ENCODE results near the gene KRT10. TPM values are rescaled to one million over a fixed set of nuclear protein-coding genes. Genes with fewer than 3 reads are reported as not detected.

KRT10 gene
- total RNA-seq, 1 donor from 2014 or later: 60.2 TPM

DNA sequence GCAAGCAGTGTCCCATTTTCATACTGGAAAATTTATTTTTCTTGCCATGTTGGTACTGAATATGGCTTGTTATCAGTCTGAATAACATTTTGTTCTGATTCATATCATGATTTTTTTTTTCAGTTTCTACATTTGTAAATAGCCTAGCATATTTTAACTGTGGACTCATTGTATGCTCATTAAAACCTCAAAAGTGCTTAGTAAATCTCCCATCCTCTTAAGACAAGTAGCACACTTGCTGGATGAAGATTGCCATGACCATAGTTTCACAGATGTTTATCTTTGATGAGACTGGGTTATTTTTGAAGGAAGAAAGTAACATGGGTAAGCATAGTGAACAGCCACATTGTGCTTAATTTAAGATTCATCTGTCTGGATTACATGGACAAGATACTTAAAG lies 878 bp downstream of the KRT10 start:
- H3K9me3 Mint-ChIP-seq: no peaks in the 10 kb centered on the region
- H3K36me3 Mint-ChIP-seq: peaks cover 33% of the 10 kb centered on the region
- H3K27me3 Mint-ChIP-seq: no peaks in the 10 kb centered on the region
- DNase-seq (ENCODE audit: extremely low spot score, unreplicated experiment): no peak
- H3K27ac Mint-ChIP-seq: no peak overlapping the region
- no peak overlapping the region for H3K4me3 Mint-ChIP-seq
- TF ChIP-seq, protein P1, sequence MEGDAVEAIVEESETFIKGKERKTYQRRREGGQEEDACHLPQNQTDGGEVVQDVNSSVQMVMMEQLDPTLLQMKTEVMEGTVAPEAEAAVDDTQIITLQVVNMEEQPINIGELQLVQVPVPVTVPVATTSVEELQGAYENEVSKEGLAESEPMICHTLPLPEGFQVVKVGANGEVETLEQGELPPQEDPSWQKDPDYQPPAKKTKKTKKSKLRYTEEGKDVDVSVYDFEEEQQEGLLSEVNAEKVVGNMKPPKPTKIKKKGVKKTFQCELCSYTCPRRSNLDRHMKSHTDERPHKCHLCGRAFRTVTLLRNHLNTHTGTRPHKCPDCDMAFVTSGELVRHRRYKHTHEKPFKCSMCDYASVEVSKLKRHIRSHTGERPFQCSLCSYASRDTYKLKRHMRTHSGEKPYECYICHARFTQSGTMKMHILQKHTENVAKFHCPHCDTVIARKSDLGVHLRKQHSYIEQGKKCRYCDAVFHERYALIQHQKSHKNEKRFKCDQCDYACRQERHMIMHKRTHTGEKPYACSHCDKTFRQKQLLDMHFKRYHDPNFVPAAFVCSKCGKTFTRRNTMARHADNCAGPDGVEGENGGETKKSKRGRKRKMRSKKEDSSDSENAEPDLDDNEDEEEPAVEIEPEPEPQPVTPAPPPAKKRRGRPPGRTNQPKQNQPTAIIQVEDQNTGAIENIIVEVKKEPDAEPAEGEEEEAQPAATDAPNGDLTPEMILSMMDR (conservative IDR thresholded peaks at IDR 0.05): no peak
- H3K4me1 Mint-ChIP-seq (ENCODE audit: unreplicated experiment): no peaks in the 10 kb centered on the region

DNA sequence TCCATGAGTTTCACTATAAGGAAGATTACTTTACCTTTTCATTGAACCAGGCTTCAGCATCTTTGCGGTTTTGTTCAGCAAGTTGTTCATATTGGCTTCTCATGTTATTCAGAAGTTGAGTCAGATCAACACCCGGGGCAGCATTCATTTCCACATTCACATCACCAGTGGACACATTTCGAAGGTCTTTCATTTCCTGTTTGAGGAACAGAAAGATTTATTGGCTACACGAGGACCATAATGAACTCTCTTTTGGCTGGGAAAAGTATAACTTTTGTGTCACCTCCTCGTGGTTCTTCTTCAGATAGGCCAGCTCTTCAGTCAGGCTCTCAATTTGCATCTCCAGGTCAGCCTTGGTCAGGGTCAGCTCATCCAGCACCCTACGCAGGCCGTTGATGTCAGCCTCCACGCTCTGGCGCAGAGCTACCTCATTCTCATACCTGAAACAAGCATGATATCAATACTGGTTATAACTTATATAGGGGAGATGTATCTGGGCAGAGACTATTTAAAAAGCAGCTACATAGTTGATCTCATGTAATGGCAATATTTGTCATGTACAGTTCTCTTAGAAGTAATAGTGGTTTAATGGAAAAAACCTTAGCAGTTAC lies 2.1 kb downstream of the KRT10 start:
- H3K9me3 Mint-ChIP-seq: no peaks in the 10 kb centered on the region
- peaks cover 39% of the 10 kb centered on the region for H3K36me3 Mint-ChIP-seq
- DNase-seq (ENCODE audit: extremely low spot score, unreplicated experiment): no peak
- TF ChIP-seq, protein P1 (conservative IDR thresholded peaks at IDR 0.05): no peak
- H3K4me1 Mint-ChIP-seq (ENCODE audit: unreplicated experiment): no peaks in the 10 kb centered on the region
- no peaks in the 10 kb centered on the region for H3K27me3 Mint-ChIP-seq
- peak overlapping the region; percentile 79 for H3K27ac Mint-ChIP-seq
- peak overlapping the region; percentile 90 for H3K4me3 Mint-ChIP-seq

DNA sequence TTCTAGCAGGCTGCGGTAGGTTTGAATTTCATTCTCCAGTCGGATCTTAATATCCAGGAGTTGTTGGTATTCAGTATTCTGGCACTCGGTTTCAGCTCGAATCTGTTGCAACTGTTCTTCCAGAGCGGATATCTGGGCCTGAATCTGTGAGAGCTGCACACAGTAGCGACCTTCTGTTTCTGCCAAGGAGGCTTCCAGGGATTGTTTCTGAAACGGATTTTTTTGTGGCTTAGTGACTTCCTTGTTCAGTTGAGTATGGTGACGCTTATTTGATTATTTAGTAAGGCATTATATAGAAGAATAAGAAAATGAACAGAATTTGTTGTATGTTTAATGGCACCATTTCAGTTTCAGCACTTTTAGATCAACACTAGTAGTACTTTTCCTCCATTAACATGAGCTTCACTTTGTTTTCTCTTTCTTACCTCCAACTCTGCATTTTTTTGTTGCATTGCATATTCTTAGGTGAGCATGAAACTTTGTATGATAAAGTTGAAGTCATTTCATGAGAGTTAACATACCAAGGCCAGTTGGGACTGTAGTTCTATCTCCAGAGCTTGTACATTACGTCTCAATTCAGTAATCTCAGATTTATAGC lies 2.8 kb downstream of the KRT10 start:
- no peaks in the 10 kb centered on the region for H3K9me3 Mint-ChIP-seq
- H3K27ac Mint-ChIP-seq: peak overlapping the region; percentile 79
- DNase-seq (ENCODE audit: extremely low spot score, unreplicated experiment): no peak
- H3K36me3 Mint-ChIP-seq: peaks cover 42% of the 10 kb centered on the region
- H3K4me3 Mint-ChIP-seq: peak overlapping the region; percentile 90
- peaks cover under 1% of the 10 kb centered on the region for H3K27me3 Mint-ChIP-seq
- no peaks in the 10 kb centered on the region for H3K4me1 Mint-ChIP-seq (ENCODE audit: unreplicated experiment)
- TF ChIP-seq, protein P1 (conservative IDR thresholded peaks at IDR 0.05): no peak

DNA sequence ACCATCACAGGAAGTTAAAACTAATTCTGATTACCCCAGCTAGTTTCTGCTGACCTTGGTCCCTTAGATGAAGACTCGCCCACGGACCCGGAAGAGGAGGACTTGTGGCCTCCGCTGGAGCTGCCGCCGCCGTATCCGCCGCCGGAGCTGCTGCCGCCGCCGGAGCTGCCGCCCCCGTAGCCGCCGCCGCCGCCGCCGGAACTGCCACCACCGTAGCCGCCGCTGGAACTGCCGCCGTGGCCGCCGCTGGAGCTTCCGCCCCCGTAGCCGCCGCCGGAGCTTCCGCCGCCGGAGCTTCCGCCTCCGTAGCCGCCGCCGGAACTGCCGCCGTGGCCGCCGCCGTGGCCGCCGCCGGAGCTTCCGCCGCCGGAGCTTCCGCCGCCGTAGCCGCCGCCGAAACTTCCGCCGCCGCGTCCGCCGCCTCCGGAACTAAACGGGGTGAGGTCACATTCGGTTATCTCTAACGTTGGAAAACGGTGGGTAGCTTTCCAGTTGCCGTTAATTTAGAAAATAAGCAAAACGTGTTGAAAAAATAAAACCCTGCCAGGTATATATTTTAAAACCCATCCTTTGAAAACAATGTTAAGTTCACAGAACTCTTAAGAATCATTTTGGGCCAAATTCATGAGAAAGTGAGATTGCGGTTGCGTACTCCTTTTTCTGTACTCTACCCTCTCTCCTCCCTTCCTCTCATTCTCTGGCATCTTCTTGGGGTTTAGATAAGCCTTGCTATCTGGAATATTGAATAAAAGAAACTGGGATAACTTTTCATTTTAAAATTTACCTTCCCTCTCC lies 3.5 kb downstream of the KRT10 start:
- peak overlapping the region; percentile 93 for H3K4me3 Mint-ChIP-seq
- H3K27me3 Mint-ChIP-seq: peaks cover 6% of the 10 kb centered on the region
- TF ChIP-seq, protein P1 (conservative IDR thresholded peaks at IDR 0.05): no peak
- DNase-seq (ENCODE audit: extremely low spot score, unreplicated experiment): peak; percentile 89
- H3K9me3 Mint-ChIP-seq: no peaks in the 10 kb centered on the region
- peak overlapping the region; percentile 92 for H3K27ac Mint-ChIP-seq
- no peaks in the 10 kb centered on the region for H3K4me1 Mint-ChIP-seq (ENCODE audit: unreplicated experiment)
- H3K36me3 Mint-ChIP-seq: peaks cover 39% of the 10 kb centered on the region

DNA sequence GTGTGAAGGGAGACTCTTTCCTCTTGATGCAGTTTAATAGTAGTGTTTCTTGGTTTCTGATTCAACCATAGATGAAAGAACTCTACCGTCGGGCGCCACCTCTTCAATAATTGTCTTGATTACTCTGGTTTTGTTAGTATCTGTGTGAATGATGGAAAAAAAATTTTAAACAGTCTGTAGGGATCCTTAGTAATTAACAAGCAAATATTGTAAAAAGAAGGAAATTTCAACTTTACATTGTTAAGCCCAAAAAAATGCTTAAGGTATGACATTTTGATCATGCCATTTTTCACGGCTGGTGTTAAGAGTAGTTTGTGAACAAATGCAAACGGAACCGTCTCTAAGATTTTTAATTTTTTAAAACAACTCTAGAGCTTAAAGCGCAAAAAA lies 4.1 kb downstream of the KRT10 start:
- Mint-ChIP-seq H3K9me3 (no peaks in the 10 kb centered on the region), H3K27me3 (peaks cover 10% of the 10 kb centered on the region), H3K36me3 (peaks cover 39% of the 10 kb centered on the region), H3K4me3 (peak overlapping the region; percentile 93), H3K27ac (peak overlapping the region; percentile 92), H3K4me1 (ENCODE audit: unreplicated experiment) (no peaks in the 10 kb centered on the region)
- no peak for DNase-seq (ENCODE audit: extremely low spot score, unreplicated experiment)
- TF ChIP-seq, protein P1 (conservative IDR thresholded peaks at IDR 0.05): no peak
